GM21825 (cell line): ENCODE measurements around the gene PRAC1.
"Not testable (repeated sequence)": the region's sequence is repeated elsewhere in the genome, so short reads cannot be mapped to it uniquely, and the experiment has no call there.

Source experiments
- ATAC-seq: cut with Tn5 transposase; IDR thresholded peaks from one replicate; pipeline ENCODE4 v1.9.1; 2021; ENCODE audit warnings: mild to moderate bottlenecking, moderate library complexity; ENCODE audit not compliant: unreplicated experiment

Gene PRAC1

GRCh38 chr17:48727415-48728175, 5.3 kb upstream of the PRAC1 start:
- ATAC-seq, result no peak

GRCh38 chr17:48726916-48727286, 4.6 kb upstream of the PRAC1 start:
- no peak for ATAC-seq

GRCh38 chr17:48726114-48726915, 4.0 kb upstream of the PRAC1 start:
- no peak for ATAC-seq

- ATAC-seq, result no peak
Measured at GRCh38 chr17:48725288-48726064, 3.2 kb upstream of the PRAC1 start.

GRCh38 chr17:48725004-48725287, 2.6 kb upstream of the PRAC1 start:
- no peak for ATAC-seq

GRCh38 chr17:48724251-48725003, 2.1 kb upstream of the PRAC1 start:
- ATAC-seq, result no peak

GRCh38 chr17:48723423-48724250, 1.3 kb upstream of the PRAC1 start:
- no peak for ATAC-seq

- no peak for ATAC-seq
Measured at GRCh38 chr17:48722915-48723422, 651 bp upstream of the PRAC1 start, which contains the start of gene PRAC2. PRAC2 (plus strand) TSS chr17:48723185; CDS start chr17:48724411, 1,226 bp downstream.

- no peak for ATAC-seq
Measured at GRCh38 chr17:48721009-48721402, 1.3 kb downstream of the PRAC1 start.

GRCh38 chr17:48720266-48721008, 1.9 kb downstream of the PRAC1 start:
- no peak for ATAC-seq

GRCh38 chr17:48719642-48720265, 2.6 kb downstream of the PRAC1 start:
- no peak for ATAC-seq

GRCh38 chr17:48718761-48719641, 3.3 kb downstream of the PRAC1 start:
- ATAC-seq, result no peak

GRCh38 chr17:48718227-48718760, 4.0 kb downstream of the PRAC1 start:
- no peak for ATAC-seq

- ATAC-seq, result no peak
Measured at GRCh38 chr17:48717367-48718226, 4.7 kb downstream of the PRAC1 start.

- not testable (repeated sequence) for ATAC-seq
Measured at GRCh38 chr17:48716549-48716948, 5.8 kb downstream of the PRAC1 start.
